ENCODE data around the gene SDF4.

SDF4 gene

GRCh38 chr1:1217621-1218523 lies 13.9 kb downstream of the SDF4 start (continued):
- TF ChIP-seq ZNF366 (tag by site-specific recombination; conservative IDR thresholded peaks at IDR 0.05) = 0 out of 2 replicates have a peak, but pooled peaks have one; percentile 31
- no peak for TF ChIP-seq YY2 (tag by site-specific recombination; IDR thresholded peaks at IDR 0.05)
- no peak for TF ChIP-seq ZNF426 (tag by site-specific recombination; IDR thresholded peaks at IDR 0.05)
- TF ChIP-seq ZNF132 (tag by site-specific recombination; IDR thresholded peaks at IDR 0.05; ENCODE audit: borderline replicate concordance) = no peak
- no peak for TF ChIP-seq REPIN1 (tag by site-specific recombination; IDR thresholded peaks at IDR 0.05; ENCODE audit: low read depth)
- no peak for TF ChIP-seq ZNF488 (tag by site-specific recombination; IDR thresholded peaks at IDR 0.05)
- TF ChIP-seq ZNF18 (tag by site-specific recombination; IDR thresholded peaks at IDR 0.05) = no peak
- TF ChIP-seq ZSCAN30 (tag by site-specific recombination; IDR thresholded peaks at IDR 0.05) = no peak
- TF ChIP-seq ZBTB8A (tag by site-specific recombination; IDR thresholded peaks at IDR 0.05) = peak; percentile 92
- no peak for TF ChIP-seq ZNF510 (tag by site-specific recombination; IDR thresholded peaks at IDR 0.05; ENCODE audit: insufficient replicate concordance)
- no peak for TF ChIP-seq ZNF558 (tag by site-specific recombination; IDR thresholded peaks at IDR 0.05)
- TF ChIP-seq ZNF549 (tag by site-specific recombination; IDR thresholded peaks at IDR 0.05) = no peak
- TF ChIP-seq ZEB2 (tag by site-specific recombination; IDR thresholded peaks at IDR 0.05) = no peak
- TF ChIP-seq ZNF610 (tag by site-specific recombination; IDR thresholded peaks at IDR 0.05; ENCODE audit: borderline replicate concordance) = no peak
- TF ChIP-seq PRDM10 (tag by site-specific recombination; IDR thresholded peaks at IDR 0.05) = peak; percentile 86
- no peak for TF ChIP-seq ZNF133 (tag by site-specific recombination; IDR thresholded peaks at IDR 0.05)
- TF ChIP-seq ZFP69B (tag by site-specific recombination; IDR thresholded peaks at IDR 0.05) = peak; percentile 84
- TF ChIP-seq SCRT1 (tag by site-specific recombination; IDR thresholded peaks at IDR 0.05; ENCODE audit: borderline replicate concordance) = no peak
- no peak for TF ChIP-seq ZNF830 (tag by site-specific recombination; IDR thresholded peaks at IDR 0.05; ENCODE audit: low read depth)
- TF ChIP-seq ZNF514 (tag by site-specific recombination; IDR thresholded peaks at IDR 0.05) = no peak
- no peak for TF ChIP-seq ZNF548 (tag by site-specific recombination; IDR thresholded peaks at IDR 0.05)
- no peak for TF ChIP-seq ZNF24 (tag by site-specific recombination; IDR thresholded peaks at IDR 0.05)
- TF ChIP-seq ZNF404 (tag by site-specific recombination; IDR thresholded peaks at IDR 0.05) = no peak
- TF ChIP-seq, protein P1, sequence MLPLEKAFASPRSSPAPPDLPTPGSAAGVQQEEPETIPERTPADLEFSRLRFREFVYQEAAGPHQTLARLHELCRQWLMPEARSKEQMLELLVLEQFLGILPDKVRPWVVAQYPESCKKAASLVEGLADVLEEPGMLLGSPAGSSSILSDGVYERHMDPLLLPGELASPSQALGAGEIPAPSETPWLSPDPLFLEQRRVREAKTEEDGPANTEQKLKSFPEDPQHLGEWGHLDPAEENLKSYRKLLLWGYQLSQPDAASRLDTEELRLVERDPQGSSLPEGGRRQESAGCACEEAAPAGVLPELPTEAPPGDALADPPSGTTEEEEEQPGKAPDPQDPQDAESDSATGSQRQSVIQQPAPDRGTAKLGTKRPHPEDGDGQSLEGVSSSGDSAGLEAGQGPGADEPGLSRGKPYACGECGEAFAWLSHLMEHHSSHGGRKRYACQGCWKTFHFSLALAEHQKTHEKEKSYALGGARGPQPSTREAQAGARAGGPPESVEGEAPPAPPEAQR (tag by site-specific recombination; IDR thresholded peaks at IDR 0.05) = no peak
- no peak for TF ChIP-seq ZNF184 (tag by site-specific recombination; IDR thresholded peaks at IDR 0.05)
- TF ChIP-seq, protein P2, sequence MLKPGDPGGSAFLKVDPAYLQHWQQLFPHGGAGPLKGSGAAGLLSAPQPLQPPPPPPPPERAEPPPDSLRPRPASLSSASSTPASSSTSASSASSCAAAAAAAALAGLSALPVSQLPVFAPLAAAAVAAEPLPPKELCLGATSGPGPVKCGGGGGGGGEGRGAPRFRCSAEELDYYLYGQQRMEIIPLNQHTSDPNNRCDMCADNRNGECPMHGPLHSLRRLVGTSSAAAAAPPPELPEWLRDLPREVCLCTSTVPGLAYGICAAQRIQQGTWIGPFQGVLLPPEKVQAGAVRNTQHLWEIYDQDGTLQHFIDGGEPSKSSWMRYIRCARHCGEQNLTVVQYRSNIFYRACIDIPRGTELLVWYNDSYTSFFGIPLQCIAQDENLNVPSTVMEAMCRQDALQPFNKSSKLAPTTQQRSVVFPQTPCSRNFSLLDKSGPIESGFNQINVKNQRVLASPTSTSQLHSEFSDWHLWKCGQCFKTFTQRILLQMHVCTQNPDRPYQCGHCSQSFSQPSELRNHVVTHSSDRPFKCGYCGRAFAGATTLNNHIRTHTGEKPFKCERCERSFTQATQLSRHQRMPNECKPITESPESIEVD (tag by site-specific recombination; IDR thresholded peaks at IDR 0.05) = no peak
- TF ChIP-seq KLF7 (tag by site-specific recombination; IDR thresholded peaks at IDR 0.05; ENCODE audit: borderline replicate concordance) = no peak
- TF ChIP-seq ZNF221 (tag by site-specific recombination; IDR thresholded peaks at IDR 0.05; ENCODE audit: borderline replicate concordance) = no peak
